GM23338 (cell line): ENCODE results near the gene FOXL2NB.

ENCODE experiments used
- CREB1 ChIP-seq: fragments of 250-450 bp; sonication (Bioruptor Pico); IDR thresholded peaks from 2 replicates; pipeline ENCODE4 v1.5.0; 2020; ENCODE audit warnings: low read depth, mild to moderate bottlenecking, moderate library complexity
- EZH2 ChIP-seq: fragments of 200-600 bp; sonication (generic); IDR thresholded peaks from one replicate; pipeline ENCODE4 v1.8.0; 2017; ENCODE audit warnings: antibody characterized with exemption, mild to moderate bottlenecking, low read depth; ENCODE audit not compliant: unreplicated experiment
- EZH2phosphoT487 ChIP-seq: fragments of 200-600 bp; sonication (generic); IDR thresholded peaks from one replicate; pipeline ENCODE4 v1.8.1; 2018; ENCODE audit warnings: antibody characterized with exemption; ENCODE audit not compliant: unreplicated experiment
- JUNB ChIP-seq: IDR thresholded peaks from one replicate; pipeline ENCODE4 v1.6.1; 2016; ENCODE audit warnings: antibody characterized with exemption; ENCODE audit not compliant: unreplicated experiment
- NANOG ChIP-seq: IDR thresholded peaks from 2 replicates; pipeline ENCODE4 v1.6.1; 2016; ENCODE audit warnings: antibody characterized with exemption, borderline replicate concordance
- POLR2AphosphoS5 ChIP-seq: IDR thresholded peaks from 2 replicates; pipeline ENCODE4 v1.6.1; 2016; ENCODE audit warnings: antibody characterized with exemption, low read depth
- STAT1 ChIP-seq: IDR thresholded peaks from one replicate; pipeline ENCODE4 v1.6.1; 2016; ENCODE audit warnings: antibody characterized with exemption; ENCODE audit not compliant: unreplicated experiment
- ZNF114 ChIP-seq: fragments of 250-450 bp; sonication (Bioruptor Pico); IDR thresholded peaks from 2 replicates; pipeline ENCODE4 v1.5.0; 2020; ENCODE audit warnings: mild to moderate bottlenecking, moderate library complexity
- ZNF331 ChIP-seq: fragments of 250-450 bp; sonication (Bioruptor Pico); IDR thresholded peaks from 2 replicates; pipeline ENCODE4 v1.5.0; 2020; ENCODE audit warnings: low read depth, mild to moderate bottlenecking, moderate library complexity
- TF ChIP-seq, protein P1 (sequence below), 2 experiments: fragments of 200-600 bp in 1 of 2; sonication (generic) in 1 of 2; conservative IDR thresholded peaks; 2 replicates each; pipeline versions ENCODE4 v1.5.1 to v1.6.1; 2016 to 2017; ENCODE audit warnings: antibody characterized with exemption in 2 of 2, low read depth in 2 of 2, mild to moderate bottlenecking in 2 of 2, moderate library complexity in 1 of 2
- TF ChIP-seq, protein P2 (sequence below): IDR thresholded peaks from 2 replicates; pipeline ENCODE4 v1.6.1; 2016; ENCODE audit warnings: antibody characterized with exemption
- TF ChIP-seq, protein P3 (sequence below): IDR thresholded peaks from one replicate; pipeline ENCODE4 v1.6.1; 2018; ENCODE audit warnings: antibody characterized with exemption; ENCODE audit not compliant: unreplicated experiment
- TF ChIP-seq, protein P4 (sequence below): fragments of 250-450 bp; sonication (Bioruptor Pico); IDR thresholded peaks from 2 replicates; pipeline ENCODE4 v1.5.0; 2020; ENCODE audit warnings: mild to moderate bottlenecking, moderate library complexity

DNA sequence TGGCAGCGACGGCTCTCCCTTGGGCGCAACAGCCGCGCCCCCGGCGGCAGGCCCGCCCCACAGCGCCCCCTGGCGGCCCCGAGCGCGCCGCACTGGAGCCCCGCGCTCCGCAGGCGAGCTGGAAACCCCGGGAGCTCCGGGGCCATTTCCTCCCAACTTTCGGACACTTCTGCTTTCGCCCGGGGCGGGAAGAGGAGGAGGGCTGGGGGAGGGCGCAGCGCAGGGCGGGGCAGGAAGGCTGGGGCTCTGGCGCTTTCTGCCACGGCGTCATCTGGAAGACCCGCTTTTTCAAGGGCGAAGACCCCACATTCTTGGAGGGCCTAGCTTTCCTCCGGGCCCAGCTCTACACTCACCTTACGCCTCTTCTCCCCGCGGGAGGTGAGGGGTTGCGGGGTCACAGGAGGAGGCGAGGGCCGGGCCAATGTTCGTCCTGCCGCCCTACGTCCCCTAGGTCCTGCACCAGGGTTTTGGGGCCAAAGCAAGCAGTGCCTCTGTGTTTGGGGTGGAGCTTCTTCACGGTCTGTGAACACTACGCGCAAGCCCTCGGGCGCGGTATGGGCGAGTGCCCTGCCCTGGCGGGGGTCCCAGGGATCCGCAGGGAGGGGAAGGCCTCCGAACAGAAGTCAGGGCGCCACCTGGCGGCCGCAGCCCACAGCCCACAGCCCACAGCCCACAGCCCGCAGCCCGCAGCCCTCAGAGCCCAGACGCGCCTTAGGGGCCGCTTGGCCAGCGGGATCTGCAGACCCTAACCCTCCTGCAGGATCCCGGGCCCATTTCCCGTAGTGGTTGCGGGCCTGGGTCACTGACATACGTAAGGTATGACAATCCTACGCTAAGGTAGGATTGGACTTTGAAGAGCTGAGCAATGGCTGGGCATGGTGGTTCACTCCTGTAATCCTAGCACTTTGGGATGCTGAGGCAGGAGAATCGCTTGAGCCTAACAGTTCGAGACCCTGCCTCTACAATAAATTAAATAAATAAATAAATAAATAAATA is 31.2 kb upstream of the FOXL2NB start:
- TF ChIP-seq, protein P1, sequence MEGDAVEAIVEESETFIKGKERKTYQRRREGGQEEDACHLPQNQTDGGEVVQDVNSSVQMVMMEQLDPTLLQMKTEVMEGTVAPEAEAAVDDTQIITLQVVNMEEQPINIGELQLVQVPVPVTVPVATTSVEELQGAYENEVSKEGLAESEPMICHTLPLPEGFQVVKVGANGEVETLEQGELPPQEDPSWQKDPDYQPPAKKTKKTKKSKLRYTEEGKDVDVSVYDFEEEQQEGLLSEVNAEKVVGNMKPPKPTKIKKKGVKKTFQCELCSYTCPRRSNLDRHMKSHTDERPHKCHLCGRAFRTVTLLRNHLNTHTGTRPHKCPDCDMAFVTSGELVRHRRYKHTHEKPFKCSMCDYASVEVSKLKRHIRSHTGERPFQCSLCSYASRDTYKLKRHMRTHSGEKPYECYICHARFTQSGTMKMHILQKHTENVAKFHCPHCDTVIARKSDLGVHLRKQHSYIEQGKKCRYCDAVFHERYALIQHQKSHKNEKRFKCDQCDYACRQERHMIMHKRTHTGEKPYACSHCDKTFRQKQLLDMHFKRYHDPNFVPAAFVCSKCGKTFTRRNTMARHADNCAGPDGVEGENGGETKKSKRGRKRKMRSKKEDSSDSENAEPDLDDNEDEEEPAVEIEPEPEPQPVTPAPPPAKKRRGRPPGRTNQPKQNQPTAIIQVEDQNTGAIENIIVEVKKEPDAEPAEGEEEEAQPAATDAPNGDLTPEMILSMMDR (conservative IDR thresholded peaks at IDR 0.05; ENCODE audit: low read depth in 2 of 2): peak; percentile 75 to 87
- TF ChIP-seq EZH2phosphoT487: no peak
- TF ChIP-seq, protein P2, sequence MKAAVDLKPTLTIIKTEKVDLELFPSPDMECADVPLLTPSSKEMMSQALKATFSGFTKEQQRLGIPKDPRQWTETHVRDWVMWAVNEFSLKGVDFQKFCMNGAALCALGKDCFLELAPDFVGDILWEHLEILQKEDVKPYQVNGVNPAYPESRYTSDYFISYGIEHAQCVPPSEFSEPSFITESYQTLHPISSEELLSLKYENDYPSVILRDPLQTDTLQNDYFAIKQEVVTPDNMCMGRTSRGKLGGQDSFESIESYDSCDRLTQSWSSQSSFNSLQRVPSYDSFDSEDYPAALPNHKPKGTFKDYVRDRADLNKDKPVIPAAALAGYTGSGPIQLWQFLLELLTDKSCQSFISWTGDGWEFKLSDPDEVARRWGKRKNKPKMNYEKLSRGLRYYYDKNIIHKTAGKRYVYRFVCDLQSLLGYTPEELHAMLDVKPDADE: no peak
- no peak for TF ChIP-seq ZNF331 (CRISPR knock-in tag)
- TF ChIP-seq POLR2AphosphoS5: peak; percentile 36
- no peak for TF ChIP-seq EZH2
- no peak for TF ChIP-seq CREB1 (CRISPR knock-in tag)
- TF ChIP-seq JUNB: no peak
- TF ChIP-seq, protein P3, sequence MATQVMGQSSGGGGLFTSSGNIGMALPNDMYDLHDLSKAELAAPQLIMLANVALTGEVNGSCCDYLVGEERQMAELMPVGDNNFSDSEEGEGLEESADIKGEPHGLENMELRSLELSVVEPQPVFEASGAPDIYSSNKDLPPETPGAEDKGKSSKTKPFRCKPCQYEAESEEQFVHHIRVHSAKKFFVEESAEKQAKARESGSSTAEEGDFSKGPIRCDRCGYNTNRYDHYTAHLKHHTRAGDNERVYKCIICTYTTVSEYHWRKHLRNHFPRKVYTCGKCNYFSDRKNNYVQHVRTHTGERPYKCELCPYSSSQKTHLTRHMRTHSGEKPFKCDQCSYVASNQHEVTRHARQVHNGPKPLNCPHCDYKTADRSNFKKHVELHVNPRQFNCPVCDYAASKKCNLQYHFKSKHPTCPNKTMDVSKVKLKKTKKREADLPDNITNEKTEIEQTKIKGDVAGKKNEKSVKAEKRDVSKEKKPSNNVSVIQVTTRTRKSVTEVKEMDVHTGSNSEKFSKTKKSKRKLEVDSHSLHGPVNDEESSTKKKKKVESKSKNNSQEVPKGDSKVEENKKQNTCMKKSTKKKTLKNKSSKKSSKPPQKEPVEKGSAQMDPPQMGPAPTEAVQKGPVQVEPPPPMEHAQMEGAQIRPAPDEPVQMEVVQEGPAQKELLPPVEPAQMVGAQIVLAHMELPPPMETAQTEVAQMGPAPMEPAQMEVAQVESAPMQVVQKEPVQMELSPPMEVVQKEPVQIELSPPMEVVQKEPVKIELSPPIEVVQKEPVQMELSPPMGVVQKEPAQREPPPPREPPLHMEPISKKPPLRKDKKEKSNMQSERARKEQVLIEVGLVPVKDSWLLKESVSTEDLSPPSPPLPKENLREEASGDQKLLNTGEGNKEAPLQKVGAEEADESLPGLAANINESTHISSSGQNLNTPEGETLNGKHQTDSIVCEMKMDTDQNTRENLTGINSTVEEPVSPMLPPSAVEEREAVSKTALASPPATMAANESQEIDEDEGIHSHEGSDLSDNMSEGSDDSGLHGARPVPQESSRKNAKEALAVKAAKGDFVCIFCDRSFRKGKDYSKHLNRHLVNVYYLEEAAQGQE: no peak
- no peak for TF ChIP-seq NANOG
- no peak for TF ChIP-seq ZNF114 (CRISPR knock-in tag)
- TF ChIP-seq STAT1: no peak
- TF ChIP-seq, protein P4, sequence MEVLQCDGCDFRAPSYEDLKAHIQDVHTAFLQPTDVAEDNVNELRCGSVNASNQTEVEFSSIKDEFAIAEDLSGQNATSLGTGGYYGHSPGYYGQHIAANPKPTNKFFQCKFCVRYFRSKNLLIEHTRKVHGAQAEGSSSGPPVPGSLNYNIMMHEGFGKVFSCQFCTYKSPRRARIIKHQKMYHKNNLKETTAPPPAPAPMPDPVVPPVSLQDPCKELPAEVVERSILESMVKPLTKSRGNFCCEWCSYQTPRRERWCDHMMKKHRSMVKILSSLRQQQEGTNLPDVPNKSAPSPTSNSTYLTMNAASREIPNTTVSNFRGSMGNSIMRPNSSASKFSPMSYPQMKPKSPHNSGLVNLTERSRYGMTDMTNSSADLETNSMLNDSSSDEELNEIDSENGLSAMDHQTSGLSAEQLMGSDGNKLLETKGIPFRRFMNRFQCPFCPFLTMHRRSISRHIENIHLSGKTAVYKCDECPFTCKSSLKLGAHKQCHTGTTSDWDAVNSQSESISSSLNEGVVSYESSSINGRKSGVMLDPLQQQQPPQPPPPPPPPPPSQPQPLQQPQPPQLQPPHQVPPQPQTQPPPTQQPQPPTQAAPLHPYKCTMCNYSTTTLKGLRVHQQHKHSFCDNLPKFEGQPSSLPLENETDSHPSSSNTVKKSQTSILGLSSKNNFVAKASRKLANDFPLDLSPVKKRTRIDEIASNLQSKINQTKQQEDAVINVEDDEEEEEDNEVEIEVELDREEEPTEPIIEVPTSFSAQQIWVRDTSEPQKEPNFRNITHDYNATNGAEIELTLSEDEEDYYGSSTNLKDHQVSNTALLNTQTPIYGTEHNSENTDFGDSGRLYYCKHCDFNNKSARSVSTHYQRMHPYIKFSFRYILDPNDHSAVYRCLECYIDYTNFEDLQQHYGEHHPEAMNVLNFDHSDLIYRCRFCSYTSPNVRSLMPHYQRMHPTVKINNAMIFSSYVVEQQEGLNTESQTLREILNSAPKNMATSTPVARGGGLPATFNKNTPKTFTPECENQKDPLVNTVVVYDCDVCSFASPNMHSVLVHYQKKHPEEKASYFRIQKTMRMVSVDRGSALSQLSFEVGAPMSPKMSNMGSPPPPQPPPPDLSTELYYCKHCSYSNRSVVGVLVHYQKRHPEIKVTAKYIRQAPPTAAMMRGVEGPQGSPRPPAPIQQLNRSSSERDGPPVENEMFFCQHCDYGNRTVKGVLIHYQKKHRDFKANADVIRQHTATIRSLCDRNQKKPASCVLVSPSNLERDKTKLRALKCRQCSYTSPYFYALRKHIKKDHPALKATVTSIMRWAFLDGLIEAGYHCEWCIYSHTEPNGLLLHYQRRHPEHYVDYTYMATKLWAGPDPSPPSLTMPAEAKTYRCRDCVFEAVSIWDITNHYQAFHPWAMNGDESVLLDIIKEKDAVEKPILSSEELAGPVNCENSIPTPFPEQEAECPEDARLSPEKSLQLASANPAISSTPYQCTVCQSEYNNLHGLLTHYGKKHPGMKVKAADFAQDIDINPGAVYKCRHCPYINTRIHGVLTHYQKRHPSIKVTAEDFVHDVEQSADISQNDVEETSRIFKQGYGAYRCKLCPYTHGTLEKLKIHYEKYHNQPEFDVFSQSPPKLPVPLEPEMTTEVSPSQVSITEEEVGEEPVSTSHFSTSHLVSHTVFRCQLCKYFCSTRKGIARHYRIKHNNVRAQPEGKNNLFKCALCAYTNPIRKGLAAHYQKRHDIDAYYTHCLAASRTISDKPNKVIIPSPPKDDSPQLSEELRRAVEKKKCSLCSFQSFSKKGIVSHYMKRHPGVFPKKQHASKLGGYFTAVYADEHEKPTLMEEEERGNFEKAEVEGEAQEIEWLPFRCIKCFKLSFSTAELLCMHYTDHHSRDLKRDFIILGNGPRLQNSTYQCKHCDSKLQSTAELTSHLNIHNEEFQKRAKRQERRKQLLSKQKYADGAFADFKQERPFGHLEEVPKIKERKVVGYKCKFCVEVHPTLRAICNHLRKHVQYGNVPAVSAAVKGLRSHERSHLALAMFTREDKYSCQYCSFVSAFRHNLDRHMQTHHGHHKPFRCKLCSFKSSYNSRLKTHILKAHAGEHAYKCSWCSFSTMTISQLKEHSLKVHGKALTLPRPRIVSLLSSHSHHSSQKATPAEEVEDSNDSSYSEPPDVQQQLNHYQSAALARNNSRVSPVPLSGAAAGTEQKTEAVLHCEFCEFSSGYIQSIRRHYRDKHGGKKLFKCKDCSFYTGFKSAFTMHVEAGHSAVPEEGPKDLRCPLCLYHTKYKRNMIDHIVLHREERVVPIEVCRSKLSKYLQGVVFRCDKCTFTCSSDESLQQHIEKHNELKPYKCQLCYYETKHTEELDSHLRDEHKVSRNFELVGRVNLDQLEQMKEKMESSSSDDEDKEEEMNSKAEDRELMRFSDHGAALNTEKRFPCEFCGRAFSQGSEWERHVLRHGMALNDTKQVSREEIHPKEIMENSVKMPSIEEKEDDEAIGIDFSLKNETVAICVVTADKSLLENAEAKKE: no peak
